Measurements from ENCODE around the gene OCA2. TPM values are rescaled to one million over a fixed set of nuclear protein-coding genes. Genes with fewer than 3 reads are reported as not detected.

Gene OCA2
- total RNA-seq, 3 donors from 2014 or later (not counting 1 experiment from before 2014, with no cell fraction given), result 0.35 to 1.5 (median 0.56) TPM

GRCh38 chr15:28131400-28131799 lies 32.3 kb upstream of the OCA2 start:
- no peak for TF ChIP-seq CTCF (IDR thresholded peaks at IDR 0.05)
- H3K36me3 Mint-ChIP-seq, result no peaks in the 10 kb centered on the region
- H3K36me3 ChIP-seq (ENCODE audit: control insufficient read depth, insufficient read depth, low read length), result peaks cover 17% of the 10 kb centered on the region
- peaks cover under 1 to 6% of the 10 kb centered on the region in 2 donors for H3K4me1 Mint-ChIP-seq
- H3K27me3 ChIP-seq (ENCODE audit: control insufficient read depth, insufficient read depth, low read length), result no peaks in the 10 kb centered on the region
- H3K4me1 ChIP-seq (ENCODE audit: control insufficient read depth, insufficient read depth, low read length), result peaks cover 3% of the 10 kb centered on the region
- H3K4me3 ChIP-seq (ENCODE audit: low read length), result no peak overlapping the region
- no peak overlapping the region for H3K27ac ChIP-seq (ENCODE audit: low read length)
- no peaks in the 10 kb centered on the region for H3K27me3 Mint-ChIP-seq (ENCODE audit: low read depth in 2 of 2)
- ATAC-seq, result no peak
- intact Hi-C loops (cut with micrococcal nuclease), result no loop called here
- no peaks in the 10 kb centered on the region for H3K9me3 ChIP-seq (ENCODE audit: control insufficient read depth, insufficient read depth, low read length)
- no peak overlapping the region for H3K4me3 Mint-ChIP-seq
- no peak for DNase-seq
- no peak overlapping the region for H3K27ac Mint-ChIP-seq
- H3K9me3 Mint-ChIP-seq, result no peaks in the 10 kb centered on the region
- 97% methylated on average over 13 of the region's 13 CpGs for WGBS (ENCODE audit: insufficient coverage)

- intact Hi-C loops (cut with micrococcal nuclease), result no loop called here
- no peak overlapping the region for H3K4me3 ChIP-seq (ENCODE audit: low read length)
- H3K4me3 Mint-ChIP-seq, result no peak overlapping the region
- H3K36me3 ChIP-seq (ENCODE audit: control insufficient read depth, insufficient read depth, low read length), result peaks cover 17% of the 10 kb centered on the region
- no peaks in the 10 kb centered on the region for H3K9me3 Mint-ChIP-seq
- no peaks in the 10 kb centered on the region for H3K27me3 ChIP-seq (ENCODE audit: control insufficient read depth, insufficient read depth, low read length)
- H3K27ac ChIP-seq (ENCODE audit: low read length), result no peak overlapping the region
- no peak for DNase-seq
- no peak for ATAC-seq
- H3K27me3 Mint-ChIP-seq (ENCODE audit: low read depth in 2 of 2), result no peaks in the 10 kb centered on the region
- H3K9me3 ChIP-seq (ENCODE audit: control insufficient read depth, insufficient read depth, low read length), result no peaks in the 10 kb centered on the region
- WGBS (ENCODE audit: insufficient coverage), result 98% methylated on average over 7 of the region's 7 CpGs
- H3K4me1 ChIP-seq (ENCODE audit: control insufficient read depth, insufficient read depth, low read length), result no peaks in the 10 kb centered on the region
- H3K4me1 Mint-ChIP-seq, result peaks cover 0 to 5% of the 10 kb centered on the region in 2 donors
- no peak for TF ChIP-seq CTCF (IDR thresholded peaks at IDR 0.05)
- no peak overlapping the region for H3K27ac Mint-ChIP-seq
- no peaks in the 10 kb centered on the region for H3K36me3 Mint-ChIP-seq
Observed at GRCh38 chr15:28130651-28131050, 31.5 kb upstream of the OCA2 start.

GRCh38 chr15:28129231-28129848 lies 30.2 kb upstream of the OCA2 start:
- ATAC-seq (no peak), DNase-seq (no peak)
- Mint-ChIP-seq H3K4me1 (peaks cover 0 to 5% of the 10 kb centered on the region in 2 donors), H3K27me3 (ENCODE audit: low read depth in 2 of 2) (no peaks in the 10 kb centered on the region), H3K4me3 (no peak overlapping the region), H3K36me3 (no peaks in the 10 kb centered on the region), H3K9me3 (no peaks in the 10 kb centered on the region), H3K27ac (no peak overlapping the region)
- H3K4me3 ChIP-seq (ENCODE audit: low read length), result no peak overlapping the region
- H3K9me3 ChIP-seq (ENCODE audit: control insufficient read depth, insufficient read depth, low read length), result no peaks in the 10 kb centered on the region
- no peaks in the 10 kb centered on the region for H3K27me3 ChIP-seq (ENCODE audit: control insufficient read depth, insufficient read depth, low read length)
- no peak overlapping the region for H3K27ac ChIP-seq (ENCODE audit: low read length)
- TF ChIP-seq CTCF (IDR thresholded peaks at IDR 0.05), result no peak
- 95% methylated on average over 9 of the region's 9 CpGs for WGBS (ENCODE audit: insufficient coverage)
- intact Hi-C loops (cut with micrococcal nuclease), result no loop called here
- H3K36me3 ChIP-seq (ENCODE audit: control insufficient read depth, insufficient read depth, low read length), result peaks cover 17% of the 10 kb centered on the region
- H3K4me1 ChIP-seq (ENCODE audit: control insufficient read depth, insufficient read depth, low read length), result no peaks in the 10 kb centered on the region

GRCh38 chr15:28128031-28128430 lies 28.9 kb upstream of the OCA2 start:
- Histone ChIP-seq H3K27me3 (ENCODE audit: control insufficient read depth, insufficient read depth, low read length) (no peaks in the 10 kb centered on the region), H3K9me3 (ENCODE audit: control insufficient read depth, insufficient read depth, low read length) (no peaks in the 10 kb centered on the region), H3K27ac (ENCODE audit: low read length) (peak overlapping the region; percentile 39), H3K4me1 (ENCODE audit: control insufficient read depth, insufficient read depth, low read length) (no peaks in the 10 kb centered on the region), H3K4me3 (ENCODE audit: low read length) (no peak overlapping the region), H3K36me3 (ENCODE audit: control insufficient read depth, insufficient read depth, low read length) (peaks cover 19% of the 10 kb centered on the region)
- intact Hi-C loops (cut with micrococcal nuclease), result no loop called here
- Mint-ChIP-seq H3K4me1 (peaks cover 7 to 13% of the 10 kb centered on the region in 2 donors), H3K4me3 (no peak overlapping the region), H3K9me3 (no peaks in the 10 kb centered on the region), H3K36me3 (peaks cover 9% of the 10 kb centered on the region), H3K27me3 (ENCODE audit: low read depth in 2 of 2) (no peaks in the 10 kb centered on the region), H3K27ac (no peak overlapping the region)
- DNase-seq, result no peak
- WGBS (ENCODE audit: insufficient coverage), result 76% methylated on average over 11 of the region's 11 CpGs
- no peak for ATAC-seq
- no peak for TF ChIP-seq CTCF (IDR thresholded peaks at IDR 0.05)
